ENCODE data around the gene NID1. TPM values are rescaled to one million over a fixed set of nuclear protein-coding genes. Genes with fewer than 3 reads are reported as not detected.

Gene NID1
- total RNA-seq, 4 donors from 2014 or later, result 139 to 322 (median 244) TPM

Small RNA genes within 50 kb of the gene (small RNA-seq; reads per million reads assigned to genes)
- 0 reads per million in 4 donors for gene RF00019

Other genes starting within 250 kb of the NID1 start
- gene LYST, start 198.2 kb downstream of the NID1 start, total RNA-seq, result 10 to 100 TPM; 27.4 to 63.5 (median 31.4) TPM
- gene GPR137B, start 77.4 kb upstream of the NID1 start, total RNA-seq, result 10 to 100 TPM; 11.4 to 17.7 (median 14.1) TPM
- 10 to 100 TPM in 2 of 4 donors, 1 to 10 TPM in 2; 7.3 to 13.5 (median 9.3) TPM for gene ERO1B, start 216.9 kb upstream of the NID1 start, total RNA-seq

All from gastroesophageal sphincter (tissue), 4 donors.